Neuronal stem cell (in vitro differentiated cells): ENCODE results near the gene NDUFAF3.

Experiments used
- DNase-seq: peaks from one replicate; pipeline ENCODE4 v3.0.0-alpha.2; 2013; ENCODE audit warnings: low spot score
- H2AFZ ChIP-seq: one replicate; pipeline ENCODE4 v1.6.1; 2013; ENCODE audit warnings: mild to moderate bottlenecking, low read length, inconsistent platforms
- H2AK5ac ChIP-seq: 2 replicates; pipeline ENCODE4 v1.6.1; 2013; ENCODE audit warnings: low read depth, mild to moderate bottlenecking, inconsistent platforms, low read length, moderate library complexity, mixed read lengths
- H2BK120ac ChIP-seq: 2 replicates; pipeline ENCODE4 v1.6.1; 2013; ENCODE audit warnings: low read depth, mild to moderate bottlenecking, inconsistent platforms, low read length, moderate library complexity, mixed read lengths
- H2BK12ac ChIP-seq: one replicate; pipeline ENCODE4 v1.6.1; 2013; ENCODE audit warnings: low read length, inconsistent platforms
- H2BK15ac ChIP-seq: 2 replicates; pipeline ENCODE4 v1.6.1; 2013; ENCODE audit warnings: mild to moderate bottlenecking, low read length, inconsistent platforms, mixed read lengths
- H2BK5ac ChIP-seq: one replicate; pipeline ENCODE4 v1.6.1; 2013; ENCODE audit warnings: inconsistent platforms, mild to moderate bottlenecking, low read length, moderate library complexity
- H3K14ac ChIP-seq: one replicate; pipeline ENCODE4 v1.6.1; 2013; ENCODE audit warnings: low read length, inconsistent platforms
- H3K18ac ChIP-seq: 2 replicates; pipeline ENCODE4 v1.6.1; 2013; ENCODE audit warnings: low read length, inconsistent platforms
- H3K23ac ChIP-seq: 2 replicates; pipeline ENCODE4 v1.6.1; 2013; ENCODE audit warnings: low read depth, mild to moderate bottlenecking, mixed read lengths, low read length, inconsistent platforms; ENCODE audit not compliant: poor library complexity
- H3K27ac ChIP-seq: replicated peaks from 3 replicates; pipeline ENCODE4 v1.5.1; 2013; ENCODE audit warnings: low read length, inconsistent platforms
- H3K27me3 ChIP-seq, 3 experiments: 2 replicates each; pipeline ENCODE4 v1.6.1; 2013; ENCODE audit warnings: low read length in 3 of 3, mild to moderate bottlenecking in 2 of 3, inconsistent platforms in 1 of 3, low read depth in 1 of 3, mixed read lengths in 1 of 3, moderate library complexity in 1 of 3; ENCODE audit not compliant: control insufficient read depth in 3 of 3, insufficient read depth in 3 of 3
- H3K36me3 ChIP-seq, 2 donors: replicated peaks in 1 of 2; 2 replicates each; pipeline ENCODE4 v1.6.1; 2013; ENCODE audit warnings: low read length in 2 of 2; ENCODE audit not compliant: control insufficient read depth in 2 of 2, insufficient read depth in 2 of 2
- H3K4ac ChIP-seq: 2 replicates; pipeline ENCODE4 v1.6.1; 2013; ENCODE audit warnings: inconsistent platforms, mild to moderate bottlenecking, low read length, moderate library complexity
- H3K4me1 ChIP-seq, 2 donors: 1 replicate in 1 of 2; 2 replicates in 1 of 2; pipeline ENCODE4 v1.6.1; 2013; ENCODE audit warnings: low read length in 2 of 2, low read depth in 1 of 2; ENCODE audit not compliant: control insufficient read depth in 2 of 2, insufficient read depth in 1 of 2
- H3K4me2 ChIP-seq: one replicate; pipeline ENCODE4 v1.6.1; 2013; ENCODE audit warnings: mild to moderate bottlenecking, low read length, inconsistent platforms; ENCODE audit not compliant: insufficient read depth, poor library complexity, severe bottlenecking
- H3K4me3 ChIP-seq, 2 donors: 2 replicates each; pipeline ENCODE4 v1.5.1; 2013; ENCODE audit warnings: low read length in 2 of 2, mild to moderate bottlenecking in 2 of 2, inconsistent platforms in 1 of 2, moderate library complexity in 1 of 2
- H3K79me1 ChIP-seq: one replicate; pipeline ENCODE4 v1.6.1; 2013; ENCODE audit warnings: low read depth, mild to moderate bottlenecking, inconsistent platforms, low read length, moderate library complexity
- H3K9ac ChIP-seq: one replicate; pipeline ENCODE4 v1.6.1; 2013; ENCODE audit warnings: mild to moderate bottlenecking, low read depth, low read length, inconsistent platforms; ENCODE audit not compliant: poor library complexity
- H3K9me3 ChIP-seq, 2 donors: replicated peaks in 1 of 2; 2 replicates each; pipeline versions ENCODE3 to v1.6.1; 2013; ENCODE audit warnings: low read length in 2 of 2, mild to moderate bottlenecking in 2 of 2, inconsistent platforms in 1 of 2, low read depth in 1 of 2, mixed read lengths in 1 of 2, moderate library complexity in 1 of 2; ENCODE audit not compliant: control insufficient read depth in 2 of 2, insufficient read depth in 1 of 2
- H4K8ac ChIP-seq: one replicate; pipeline ENCODE4 v1.6.1; 2013; ENCODE audit warnings: low read depth, mild to moderate bottlenecking, inconsistent platforms, low read length, moderate library complexity
- H4K91ac ChIP-seq: one replicate; pipeline ENCODE4 v1.6.1; 2013; ENCODE audit warnings: low read length, low read depth, mild to moderate bottlenecking, inconsistent platforms; ENCODE audit not compliant: poor library complexity
- WGBS, 2 donors: extraction: QIAGEN DNeasy Blood & Tissue Kit; methylation state at CpG; one replicate each; pipeline ENCODE4 v1.1.7; 2013; ENCODE audit warnings: missing lambda C conversion rate in 2 of 2, mixed read lengths in 1 of 2; ENCODE audit not compliant: insufficient read length in 2 of 2, insufficient replicate concordance in 1 of 2; ENCODE audit errors: extremely low coverage in 2 of 2; 5-methylcytosine and 5-hydroxymethylcytosine counted together

NDUFAF3 gene

GRCh38 chr3:49025793-49026520 is 4.0 kb downstream of the NDUFAF3 start:
- peaks cover 14 to 19% of the 10 kb centered on the region in 2 donors for H3K4me1 ChIP-seq
- H2BK5ac ChIP-seq: no peak overlapping the region
- no CpG with 5 or more reads among the region's 8 CpGs for WGBS, 2 donors
- H3K23ac ChIP-seq: no peak overlapping the region
- no peak overlapping the region for H4K8ac ChIP-seq
- peak overlapping the region; percentile 17 for H3K9ac ChIP-seq
- no peak overlapping the region for H4K91ac ChIP-seq
- no peak for DNase-seq
- no peak overlapping the region for H3K27ac ChIP-seq
- H3K27me3 ChIP-seq: no peaks in the 10 kb centered on the region
- H3K36me3 ChIP-seq: peaks cover 46 to 79% of the 10 kb centered on the region in 2 donors
- peaks cover 16% of the 10 kb centered on the region for H3K79me1 ChIP-seq
- H2BK120ac ChIP-seq: no peak overlapping the region
- H3K4me2 ChIP-seq: no peak overlapping the region
- no peak overlapping the region for H3K4ac ChIP-seq
- H2AK5ac ChIP-seq: no peak overlapping the region
- H3K18ac ChIP-seq: no peak overlapping the region
- H2BK15ac ChIP-seq: no peak overlapping the region
- H2AFZ ChIP-seq: no peak overlapping the region
- H2BK12ac ChIP-seq: no peak overlapping the region
- H3K14ac ChIP-seq: no peak overlapping the region
- H3K4me3 ChIP-seq: no peak overlapping the region
- no peaks in the 10 kb centered on the region for H3K9me3 ChIP-seq

- H3K4me1 ChIP-seq: peaks cover 14 to 19% of the 10 kb centered on the region in 2 donors
- H2BK5ac ChIP-seq: no peak overlapping the region
- H3K23ac ChIP-seq: no peak overlapping the region
- H4K91ac ChIP-seq: no peak overlapping the region
- H3K27ac ChIP-seq: no peak overlapping the region
- no peak overlapping the region for H3K4me2 ChIP-seq
- no peak overlapping the region for H2AK5ac ChIP-seq
- H3K36me3 ChIP-seq: peaks cover 47 to 85% of the 10 kb centered on the region in 2 donors
- DNase-seq: no peak
- H3K18ac ChIP-seq: no peak overlapping the region
- no peak overlapping the region for H2BK12ac ChIP-seq
- H3K4me3 ChIP-seq: no peak overlapping the region
- H2BK120ac ChIP-seq: no peak overlapping the region
- no peak overlapping the region for H4K8ac ChIP-seq
- no peak overlapping the region for H3K14ac ChIP-seq
- H2BK15ac ChIP-seq: no peak overlapping the region
- no peak overlapping the region for H3K4ac ChIP-seq
- H3K79me1 ChIP-seq: peaks cover 16% of the 10 kb centered on the region
- H3K9me3 ChIP-seq: no peaks in the 10 kb centered on the region
- no CpG with 5 or more reads among the region's 3 CpGs for WGBS, 2 donors
- no peak overlapping the region for H3K9ac ChIP-seq
- H2AFZ ChIP-seq: no peak overlapping the region
- H3K27me3 ChIP-seq: no peaks in the 10 kb centered on the region
Measured at GRCh38 chr3:49026536-49026935, 4.6 kb downstream of the NDUFAF3 start.

- WGBS, 2 donors: no CpG with 5 or more reads among the region's 9 CpGs
- Histone ChIP-seq H2AK5ac (no peak overlapping the region), H3K9ac (no peak overlapping the region), H4K91ac (no peak overlapping the region), H3K4me2 (no peak overlapping the region), H2BK15ac (no peak overlapping the region), H2BK5ac (no peak overlapping the region), H3K36me3 (peaks cover 58 to 94% of the 10 kb centered on the region in 2 donors), H2AFZ (no peak overlapping the region), H3K27me3 (no peaks in the 10 kb centered on the region), H3K27ac (no peak overlapping the region), H3K23ac (no peak overlapping the region), H3K79me1 (peaks cover 14% of the 10 kb centered on the region), H3K4ac (no peak overlapping the region), H2BK12ac (no peak overlapping the region), H3K18ac (no peak overlapping the region), H2BK120ac (no peak overlapping the region), H3K4me3 (no peak overlapping the region), H3K9me3 (no peaks in the 10 kb centered on the region), H4K8ac (no peak overlapping the region), H3K14ac (no peak overlapping the region), H3K4me1 (peaks cover 12 to 17% of the 10 kb centered on the region in 2 donors)
- no peak for DNase-seq
Measured at GRCh38 chr3:49027634-49028033, 5.7 kb downstream of the NDUFAF3 start.

- no CpG with 5 or more reads among the region's 4 CpGs for WGBS, 2 donors
- Histone ChIP-seq H2BK15ac (no peak overlapping the region), H3K4me3 (peak overlapping the region; percentile 72 to 83), H3K27me3 (no peaks in the 10 kb centered on the region), H2BK5ac (peak overlapping the region; percentile 35), H3K9ac (no peak overlapping the region), H3K36me3 (peaks cover 60 to 94% of the 10 kb centered on the region in 2 donors), H3K9me3 (no peaks in the 10 kb centered on the region), H2AK5ac (no peak overlapping the region), H3K4me2 (peak overlapping the region; percentile 92), H3K79me1 (peaks cover 10% of the 10 kb centered on the region), H2BK120ac (no peak overlapping the region), H2AFZ (no peak overlapping the region), H2BK12ac (no peak overlapping the region), H4K91ac (no peak overlapping the region), H3K4me1 (peaks cover 6 to 10% of the 10 kb centered on the region in 2 donors), H3K23ac (no peak overlapping the region), H3K14ac (no peak overlapping the region), H3K27ac (no peak overlapping the region), H3K18ac (no peak overlapping the region), H3K4ac (no peak overlapping the region), H4K8ac (no peak overlapping the region)
- DNase-seq: no peak
Measured at GRCh38 chr3:49028298-49028672, 6.4 kb downstream of the NDUFAF3 start.
